Measurements from ENCODE around the gene PRKAG2. TPM values are rescaled to one million over a fixed set of nuclear protein-coding genes. Genes with fewer than 3 reads are reported as not detected.

The PRKAG2 gene
- total RNA-seq, 1 donor from 2014 or later = 15.7 TPM

DNA sequence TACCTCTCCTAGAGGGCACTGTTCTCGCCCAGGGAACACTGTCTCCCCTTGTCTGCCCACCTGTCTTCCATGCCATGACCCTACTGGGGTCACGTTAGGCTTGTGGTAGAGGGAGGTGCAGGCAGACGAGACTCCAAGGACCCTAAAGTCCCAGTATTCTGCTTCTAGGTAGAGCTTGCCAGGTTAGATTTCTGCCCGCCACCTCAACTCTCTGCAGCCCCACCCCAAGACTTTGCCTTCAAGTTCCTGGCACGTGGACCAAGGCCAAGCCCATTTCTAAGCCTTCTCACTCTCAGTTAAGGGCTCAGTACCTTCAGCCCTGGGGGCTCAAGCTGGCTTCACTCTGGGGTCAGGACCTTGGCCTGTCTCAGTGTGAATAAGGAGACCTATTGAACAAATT is 16.1 kb downstream of the PRKAG2 start:
- Mint-ChIP-seq H3K9me3 (no peaks in the 10 kb centered on the region), H3K27ac (no peak overlapping the region), H3K4me3 (no peak overlapping the region), H3K36me3 (no peaks in the 10 kb centered on the region), H3K4me1 (no peaks in the 10 kb centered on the region), H3K27me3 (ENCODE audit: low read depth) (peaks cover 28% of the 10 kb centered on the region)
- TF ChIP-seq, protein P1, sequence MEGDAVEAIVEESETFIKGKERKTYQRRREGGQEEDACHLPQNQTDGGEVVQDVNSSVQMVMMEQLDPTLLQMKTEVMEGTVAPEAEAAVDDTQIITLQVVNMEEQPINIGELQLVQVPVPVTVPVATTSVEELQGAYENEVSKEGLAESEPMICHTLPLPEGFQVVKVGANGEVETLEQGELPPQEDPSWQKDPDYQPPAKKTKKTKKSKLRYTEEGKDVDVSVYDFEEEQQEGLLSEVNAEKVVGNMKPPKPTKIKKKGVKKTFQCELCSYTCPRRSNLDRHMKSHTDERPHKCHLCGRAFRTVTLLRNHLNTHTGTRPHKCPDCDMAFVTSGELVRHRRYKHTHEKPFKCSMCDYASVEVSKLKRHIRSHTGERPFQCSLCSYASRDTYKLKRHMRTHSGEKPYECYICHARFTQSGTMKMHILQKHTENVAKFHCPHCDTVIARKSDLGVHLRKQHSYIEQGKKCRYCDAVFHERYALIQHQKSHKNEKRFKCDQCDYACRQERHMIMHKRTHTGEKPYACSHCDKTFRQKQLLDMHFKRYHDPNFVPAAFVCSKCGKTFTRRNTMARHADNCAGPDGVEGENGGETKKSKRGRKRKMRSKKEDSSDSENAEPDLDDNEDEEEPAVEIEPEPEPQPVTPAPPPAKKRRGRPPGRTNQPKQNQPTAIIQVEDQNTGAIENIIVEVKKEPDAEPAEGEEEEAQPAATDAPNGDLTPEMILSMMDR (IDR thresholded peaks at IDR 0.05; ENCODE audit: unreplicated experiment) = no peak
- DNase-seq (ENCODE audit: low spot score in 2 of 2, unreplicated experiment in 2 of 2) = no peak

DNA sequence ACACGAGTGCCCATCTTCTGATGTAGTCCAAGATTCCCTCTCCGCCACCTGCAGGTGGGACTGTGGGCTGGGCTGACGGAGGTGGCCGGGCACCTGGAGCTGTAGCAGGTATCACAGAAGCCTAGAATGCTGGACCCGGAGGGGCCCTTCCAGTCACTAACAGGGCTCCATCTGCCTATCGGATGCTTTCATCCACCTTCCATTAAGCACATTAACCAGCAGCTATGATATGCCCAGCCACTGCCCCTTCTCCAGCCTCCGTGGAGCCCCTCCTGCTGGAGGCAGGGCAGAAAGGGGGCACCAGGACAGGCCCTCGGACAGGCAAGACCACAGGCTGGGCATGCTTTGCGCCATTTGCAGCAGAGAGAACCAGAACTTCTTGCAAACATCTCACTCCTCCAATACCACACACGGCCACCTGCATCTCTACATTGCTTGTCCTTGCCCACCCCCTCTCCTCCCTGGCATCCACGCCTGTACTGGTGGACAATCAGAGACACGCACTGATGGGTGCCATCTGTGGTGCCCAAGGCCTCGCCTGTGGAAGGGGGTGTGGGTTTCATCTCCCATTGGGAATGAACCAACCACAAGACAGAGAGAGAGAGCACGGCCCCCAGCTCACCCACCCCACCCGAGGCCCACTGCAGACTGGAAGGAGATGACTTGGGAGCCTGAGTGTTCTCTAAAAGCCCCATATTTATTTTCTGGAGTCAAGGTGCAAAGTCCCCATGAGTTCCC is 16.8 kb downstream of the PRKAG2 start:
- DNase-seq (ENCODE audit: low spot score in 2 of 2, unreplicated experiment in 2 of 2) = no peak
- TF ChIP-seq, protein P1 (IDR thresholded peaks at IDR 0.05; ENCODE audit: unreplicated experiment) = no peak
- no peaks in the 10 kb centered on the region for H3K36me3 Mint-ChIP-seq
- no peaks in the 10 kb centered on the region for H3K9me3 Mint-ChIP-seq
- H3K27me3 Mint-ChIP-seq (ENCODE audit: low read depth) = peaks cover 28% of the 10 kb centered on the region
- no peak overlapping the region for H3K27ac Mint-ChIP-seq
- no peak overlapping the region for H3K4me3 Mint-ChIP-seq
- H3K4me1 Mint-ChIP-seq = no peaks in the 10 kb centered on the region

DNA sequence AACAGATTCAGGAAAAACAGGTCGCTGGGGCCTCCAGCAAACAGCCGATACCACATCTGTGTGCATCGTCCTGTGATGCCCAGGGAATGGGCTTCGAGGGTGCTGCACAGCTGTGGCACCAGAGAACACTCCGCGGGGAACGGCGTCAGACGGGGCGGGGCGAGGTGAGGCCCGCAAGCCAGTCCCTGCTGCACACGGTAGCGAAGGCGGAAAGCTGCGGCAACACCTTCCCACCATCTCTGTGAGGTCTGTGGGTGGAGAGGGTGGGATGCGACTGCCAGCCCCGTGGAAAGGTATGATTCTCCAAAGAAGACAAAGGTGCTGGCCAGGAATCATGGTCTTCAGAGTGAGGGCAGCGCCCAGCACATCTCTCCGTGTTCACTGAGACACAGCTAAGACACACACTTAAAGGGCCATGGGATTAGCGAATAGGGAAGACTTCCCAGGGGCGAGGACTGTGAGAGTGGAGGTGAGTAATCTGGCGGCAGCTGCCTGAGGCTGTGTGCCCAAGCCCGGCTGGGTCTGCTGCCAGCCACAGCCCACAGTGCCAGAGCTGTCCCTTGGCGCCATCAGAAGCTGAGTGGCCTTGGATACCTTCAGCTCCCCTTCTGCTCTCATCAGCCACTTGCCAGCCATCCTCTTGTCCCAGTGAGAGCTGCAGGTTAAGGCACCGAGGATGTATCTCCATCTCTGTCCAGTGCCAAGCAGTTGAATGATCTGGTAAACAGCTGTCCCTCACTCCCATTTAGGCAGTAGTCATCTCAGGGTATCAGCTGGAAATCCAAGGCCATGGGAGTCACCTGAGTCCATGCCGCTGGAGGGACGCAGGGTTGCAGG is 17.6 kb downstream of the PRKAG2 start:
- H3K4me3 Mint-ChIP-seq = no peak overlapping the region

DNA sequence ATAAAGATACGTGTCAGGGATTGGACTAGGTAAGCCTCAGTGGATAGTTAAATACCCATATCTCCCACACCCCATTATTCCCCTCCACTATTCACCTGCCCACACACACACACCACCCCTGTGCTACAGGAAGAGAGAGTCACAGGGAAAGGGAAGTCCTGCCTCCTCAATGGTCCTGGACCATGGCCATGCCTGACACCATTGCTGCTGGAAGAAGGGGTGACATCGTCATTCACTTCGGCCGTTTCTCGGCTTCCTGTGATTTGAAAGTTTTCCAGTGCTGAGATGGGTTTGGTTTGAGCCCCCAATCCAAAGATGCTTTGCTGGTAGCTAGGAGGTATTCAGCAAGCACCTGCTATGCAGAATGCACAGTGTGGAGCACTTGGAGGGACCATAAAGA is 18.5 kb downstream of the PRKAG2 start:
- Mint-ChIP-seq H3K36me3 (no peaks in the 10 kb centered on the region), H3K27me3 (ENCODE audit: low read depth) (peaks cover 28% of the 10 kb centered on the region), H3K9me3 (no peaks in the 10 kb centered on the region), H3K4me1 (no peaks in the 10 kb centered on the region), H3K4me3 (no peak overlapping the region), H3K27ac (no peak overlapping the region)
- DNase-seq (ENCODE audit: low spot score in 2 of 2, unreplicated experiment in 2 of 2) = no peak
- TF ChIP-seq, protein P1 (IDR thresholded peaks at IDR 0.05; ENCODE audit: unreplicated experiment) = no peak

More for the DNA sequence above, 17.6 kb downstream of the PRKAG2 start:
- no peak for DNase-seq (ENCODE audit: low spot score in 2 of 2, unreplicated experiment in 2 of 2)
- Mint-ChIP-seq H3K27me3 (ENCODE audit: low read depth) (peaks cover 28% of the 10 kb centered on the region), H3K27ac (no peak overlapping the region), H3K36me3 (no peaks in the 10 kb centered on the region), H3K4me1 (no peaks in the 10 kb centered on the region), H3K9me3 (no peaks in the 10 kb centered on the region)
- TF ChIP-seq, protein P1 (IDR thresholded peaks at IDR 0.05; ENCODE audit: unreplicated experiment) = no peak

DNA sequence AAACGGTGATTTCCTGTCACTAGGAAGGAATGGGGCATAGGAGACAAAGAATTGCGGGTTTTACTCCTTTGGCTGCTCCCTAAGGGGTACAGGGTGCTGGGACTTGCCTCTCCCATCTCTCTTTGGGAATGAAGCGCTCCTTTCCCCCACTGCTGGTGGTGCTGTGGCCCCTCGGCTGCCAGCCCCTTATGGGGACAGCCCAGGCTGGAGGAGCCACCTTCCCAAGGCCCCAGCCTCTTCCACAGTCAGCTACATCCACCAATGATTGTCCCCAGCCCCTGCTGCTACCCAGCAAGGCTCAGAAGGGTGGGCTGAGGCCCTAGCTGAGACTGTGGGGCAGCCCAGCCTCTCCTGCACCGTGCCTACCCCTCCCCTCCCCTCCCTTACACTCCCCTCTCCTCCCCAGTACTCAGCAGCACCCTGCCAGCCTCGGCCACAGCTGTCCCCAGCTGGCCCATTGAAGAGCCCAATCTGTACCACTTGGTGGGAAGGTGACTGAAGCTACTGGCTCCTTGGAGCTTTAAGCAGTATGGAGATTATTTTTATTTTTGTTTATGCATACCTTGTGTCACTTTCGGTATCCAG is 19.0 kb downstream of the PRKAG2 start:
- Mint-ChIP-seq H3K27ac (no peak overlapping the region), H3K36me3 (no peaks in the 10 kb centered on the region), H3K4me3 (no peak overlapping the region), H3K9me3 (no peaks in the 10 kb centered on the region), H3K4me1 (no peaks in the 10 kb centered on the region), H3K27me3 (ENCODE audit: low read depth) (peaks cover 28% of the 10 kb centered on the region)
- TF ChIP-seq, protein P1 (IDR thresholded peaks at IDR 0.05; ENCODE audit: unreplicated experiment) = no peak
- DNase-seq (ENCODE audit: low spot score in 2 of 2, unreplicated experiment in 2 of 2) = no peak
